ENCODE measurements around the gene TRIM54. TPM values are rescaled to one million over a fixed set of nuclear protein-coding genes. Genes with fewer than 3 reads are reported as not detected.

Gene TRIM54
- polyA plus RNA-seq, 3 donors = not detected

DNA sequence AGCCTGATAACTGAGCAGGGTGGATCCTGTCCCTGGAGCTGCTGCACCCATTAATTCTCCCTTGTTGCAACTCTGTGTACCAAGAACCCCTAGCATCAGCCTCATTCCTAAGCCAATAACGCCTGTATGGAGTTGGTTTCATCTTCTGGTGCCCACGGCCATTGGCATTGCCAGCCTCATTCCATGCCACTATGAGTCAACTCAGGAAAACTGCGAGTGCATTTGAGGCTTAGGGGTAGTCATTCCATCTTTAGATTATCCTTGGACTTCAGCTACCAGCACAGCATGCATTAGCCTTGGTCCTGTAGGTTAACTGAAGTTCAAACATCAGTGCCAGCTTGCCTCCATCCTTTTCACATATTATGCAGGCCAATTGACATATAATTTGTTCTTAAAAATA is 1.4 kb upstream of the TRIM54 start:
- H3K4me3 ChIP-seq (replicated peaks in 1 of 3; ENCODE audit: low read depth in 2 of 3, low read length in 3 of 3) = no peak overlapping the region
- TF ChIP-seq, protein P1, sequence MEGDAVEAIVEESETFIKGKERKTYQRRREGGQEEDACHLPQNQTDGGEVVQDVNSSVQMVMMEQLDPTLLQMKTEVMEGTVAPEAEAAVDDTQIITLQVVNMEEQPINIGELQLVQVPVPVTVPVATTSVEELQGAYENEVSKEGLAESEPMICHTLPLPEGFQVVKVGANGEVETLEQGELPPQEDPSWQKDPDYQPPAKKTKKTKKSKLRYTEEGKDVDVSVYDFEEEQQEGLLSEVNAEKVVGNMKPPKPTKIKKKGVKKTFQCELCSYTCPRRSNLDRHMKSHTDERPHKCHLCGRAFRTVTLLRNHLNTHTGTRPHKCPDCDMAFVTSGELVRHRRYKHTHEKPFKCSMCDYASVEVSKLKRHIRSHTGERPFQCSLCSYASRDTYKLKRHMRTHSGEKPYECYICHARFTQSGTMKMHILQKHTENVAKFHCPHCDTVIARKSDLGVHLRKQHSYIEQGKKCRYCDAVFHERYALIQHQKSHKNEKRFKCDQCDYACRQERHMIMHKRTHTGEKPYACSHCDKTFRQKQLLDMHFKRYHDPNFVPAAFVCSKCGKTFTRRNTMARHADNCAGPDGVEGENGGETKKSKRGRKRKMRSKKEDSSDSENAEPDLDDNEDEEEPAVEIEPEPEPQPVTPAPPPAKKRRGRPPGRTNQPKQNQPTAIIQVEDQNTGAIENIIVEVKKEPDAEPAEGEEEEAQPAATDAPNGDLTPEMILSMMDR (IDR thresholded peaks at IDR 0.05) = no peak
- no peak overlapping the region for H3K27ac ChIP-seq (ENCODE audit: low read depth in 1 of 2, low read length in 2 of 2)
- no peaks in the 10 kb centered on the region for H3K79me2 ChIP-seq (ENCODE audit: insufficient read depth, low read length)
- peaks cover 7% of the 10 kb centered on the region for H3K4me1 Mint-ChIP-seq
- no peaks in the 10 kb centered on the region for H3K27me3 ChIP-seq (ENCODE audit: control insufficient read depth in 2 of 2, insufficient read depth in 2 of 2, low read length in 2 of 2)
- intact Hi-C loops (cut with micrococcal nuclease) = loop anchor here (2.0 to 5.0 kb wide), 2 partner anchors 182 to 184 kb away; no protein-coding TSS in a partner anchor
- peaks cover 0 to 6% of the 10 kb centered on the region in 2 donors for H3K4me1 ChIP-seq (ENCODE audit: control insufficient read depth in 1 of 2, insufficient read depth in 2 of 2, low read length in 2 of 2)
- H3K4me3 Mint-ChIP-seq = no peak overlapping the region
- no peaks in the 10 kb centered on the region for H3K36me3 ChIP-seq (replicated peaks in 1 of 2; ENCODE audit: control insufficient read depth in 1 of 2, insufficient read depth in 2 of 2, low read length in 2 of 2)
- no peak overlapping the region for H3K9ac ChIP-seq (ENCODE audit: insufficient read depth, low read length, poor library complexity, severe bottlenecking)
- peaks cover 6 to 18% (median 15%) of the 10 kb centered on the region in 3 donors for H3K27me3 Mint-ChIP-seq (ENCODE audit: low read depth in 3 of 3)
- no peaks in the 10 kb centered on the region for H3K9me3 ChIP-seq (replicated peaks in 1 of 2; ENCODE audit: control insufficient read depth in 1 of 2, insufficient read depth in 1 of 2, low read length in 2 of 2)
- H3K4me2 ChIP-seq (replicated peaks; ENCODE audit: extremely low read depth, low read length, poor library complexity, severe bottlenecking) = no peak overlapping the region
- 92% methylated on average over 2 of the region's 3 CpGs for WGBS (ENCODE audit: insufficient coverage)
- H3K36me3 Mint-ChIP-seq = no peaks in the 10 kb centered on the region
- no peak overlapping the region for H2AFZ ChIP-seq (ENCODE audit: insufficient read depth, low read depth, low read length, poor library complexity, severe bottlenecking)
- no peak for DNase-seq
- H4K20me1 ChIP-seq (ENCODE audit: insufficient read depth, low read length) = no peaks in the 10 kb centered on the region
- no peaks in the 10 kb centered on the region for H3K9me3 Mint-ChIP-seq
- no peak overlapping the region for H3K27ac Mint-ChIP-seq

DNA sequence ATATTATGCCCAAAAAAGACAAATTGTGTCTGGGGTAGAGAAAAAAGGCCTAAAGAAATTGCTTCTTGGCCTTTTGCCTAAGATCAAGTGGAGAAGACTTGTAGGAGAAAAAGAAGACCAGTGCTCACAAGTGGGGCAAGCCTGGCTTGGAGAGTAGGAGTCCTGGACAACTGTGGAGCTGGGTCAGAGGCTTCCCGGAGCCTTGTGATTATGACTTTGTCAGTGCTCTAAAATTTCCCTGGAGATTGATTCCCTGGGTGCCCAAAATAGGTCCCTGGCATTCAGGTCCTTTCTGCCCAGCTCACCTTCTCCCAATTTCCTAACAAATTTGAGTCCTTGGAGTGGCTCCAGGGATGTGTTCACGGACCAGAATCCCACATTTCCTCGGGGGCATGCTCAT is 787 bp upstream of the TRIM54 start:
- no peak overlapping the region for H3K4me2 ChIP-seq (replicated peaks; ENCODE audit: extremely low read depth, low read length, poor library complexity, severe bottlenecking)
- TF ChIP-seq, protein P1 (IDR thresholded peaks at IDR 0.05) = no peak
- H3K27me3 Mint-ChIP-seq (ENCODE audit: low read depth in 3 of 3) = peaks cover 4 to 18% (median 15%) of the 10 kb centered on the region in 3 donors

More for the DNA sequence above, 787 bp upstream of the TRIM54 start:
- no CpG with 5 or more reads among the region's 3 CpGs for WGBS (ENCODE audit: insufficient coverage)
- H4K20me1 ChIP-seq (ENCODE audit: insufficient read depth, low read length) = no peaks in the 10 kb centered on the region
- intact Hi-C loops (cut with micrococcal nuclease) = loop anchor here (2.0 to 5.0 kb wide), 2 partner anchors 183 to 184 kb away; no protein-coding TSS in a partner anchor
- H3K27ac ChIP-seq (ENCODE audit: low read depth in 1 of 2, low read length in 2 of 2) = no peak overlapping the region
- H3K9me3 Mint-ChIP-seq = no peaks in the 10 kb centered on the region
- no peak overlapping the region for H3K9ac ChIP-seq (ENCODE audit: insufficient read depth, low read length, poor library complexity, severe bottlenecking)
- H3K27ac Mint-ChIP-seq = no peak overlapping the region
- H3K4me1 ChIP-seq (ENCODE audit: control insufficient read depth in 1 of 2, insufficient read depth in 2 of 2, low read length in 2 of 2) = peaks cover 0 to 6% of the 10 kb centered on the region in 2 donors
- no peaks in the 10 kb centered on the region for H3K9me3 ChIP-seq (replicated peaks in 1 of 2; ENCODE audit: control insufficient read depth in 1 of 2, insufficient read depth in 1 of 2, low read length in 2 of 2)
- H2AFZ ChIP-seq (ENCODE audit: insufficient read depth, low read depth, low read length, poor library complexity, severe bottlenecking) = no peak overlapping the region
- no peak overlapping the region for H3K4me3 ChIP-seq (replicated peaks in 1 of 3; ENCODE audit: low read depth in 2 of 3, low read length in 3 of 3)
- H3K27me3 ChIP-seq (ENCODE audit: control insufficient read depth in 2 of 2, insufficient read depth in 2 of 2, low read length in 2 of 2) = no peaks in the 10 kb centered on the region
- H3K79me2 ChIP-seq (ENCODE audit: insufficient read depth, low read length) = no peaks in the 10 kb centered on the region
- H3K36me3 Mint-ChIP-seq = no peaks in the 10 kb centered on the region
- DNase-seq = no peak
- H3K36me3 ChIP-seq (replicated peaks in 1 of 2; ENCODE audit: control insufficient read depth in 1 of 2, insufficient read depth in 2 of 2, low read length in 2 of 2) = no peaks in the 10 kb centered on the region
- H3K4me1 Mint-ChIP-seq = peaks cover 7% of the 10 kb centered on the region
- H3K4me3 Mint-ChIP-seq = no peak overlapping the region

All from CD14-positive monocyte (primary cell).